DOHH2 (cell line): Measurements from ENCODE around the gene RSPO4.

Experiments used
- CTCF ChIP-seq: fragments of 200-600 bp; sonication (generic); IDR thresholded peaks from one replicate; pipeline ENCODE4 v1.5.1; 2014; ENCODE audit warnings: antibody characterized with exemption, mild to moderate bottlenecking, low read depth, low read length; ENCODE audit not compliant: poor library complexity, severe bottlenecking
- EZH2phosphoT487 ChIP-seq: fragments of 200-600 bp; sonication (generic); IDR thresholded peaks from 2 replicates; pipeline ENCODE4 v1.6.1; 2017; ENCODE audit warnings: borderline replicate concordance, mild to moderate bottlenecking, antibody characterized with exemption, low read length, moderate library complexity, mixed read lengths

GRCh38 chr20:976033-976432, 26.1 kb downstream of the RSPO4 start:
- TF ChIP-seq CTCF = no peak
- no peak for TF ChIP-seq EZH2phosphoT487
